GM18499 (cell line): Measurements from ENCODE around the gene LIPA.
"Not testable (repeated sequence)": the region's sequence is repeated elsewhere in the genome, so short reads cannot be mapped to it uniquely, and the experiment has no call there.

Experiments
- ATAC-seq: cut with Tn5 transposase; IDR thresholded peaks from one replicate; pipeline ENCODE4 v1.9.1; 2021; ENCODE audit warnings: moderate number of reproducible peaks; ENCODE audit not compliant: insufficient read depth, unreplicated experiment

The LIPA gene

DNA sequence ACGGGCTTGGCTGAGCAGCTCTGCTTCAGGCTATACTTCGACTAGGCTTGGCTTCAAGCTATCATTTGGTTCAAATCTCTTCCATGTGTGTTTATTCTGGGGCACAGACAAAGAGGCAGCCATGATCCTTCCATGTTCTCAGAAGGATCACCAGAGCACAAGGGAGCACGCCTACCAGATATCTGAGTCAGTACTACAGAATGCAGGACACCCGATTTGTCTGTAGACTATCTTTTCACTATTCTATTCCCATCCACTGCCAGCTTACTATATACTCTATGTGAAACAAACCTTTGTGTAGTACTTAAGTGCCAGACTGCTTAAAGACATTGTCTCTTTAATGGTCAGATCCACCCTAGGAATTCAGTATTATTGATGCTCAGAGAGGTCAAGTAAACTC, 79.6 kb downstream of the LIPA start:
- no peak for ATAC-seq

DNA sequence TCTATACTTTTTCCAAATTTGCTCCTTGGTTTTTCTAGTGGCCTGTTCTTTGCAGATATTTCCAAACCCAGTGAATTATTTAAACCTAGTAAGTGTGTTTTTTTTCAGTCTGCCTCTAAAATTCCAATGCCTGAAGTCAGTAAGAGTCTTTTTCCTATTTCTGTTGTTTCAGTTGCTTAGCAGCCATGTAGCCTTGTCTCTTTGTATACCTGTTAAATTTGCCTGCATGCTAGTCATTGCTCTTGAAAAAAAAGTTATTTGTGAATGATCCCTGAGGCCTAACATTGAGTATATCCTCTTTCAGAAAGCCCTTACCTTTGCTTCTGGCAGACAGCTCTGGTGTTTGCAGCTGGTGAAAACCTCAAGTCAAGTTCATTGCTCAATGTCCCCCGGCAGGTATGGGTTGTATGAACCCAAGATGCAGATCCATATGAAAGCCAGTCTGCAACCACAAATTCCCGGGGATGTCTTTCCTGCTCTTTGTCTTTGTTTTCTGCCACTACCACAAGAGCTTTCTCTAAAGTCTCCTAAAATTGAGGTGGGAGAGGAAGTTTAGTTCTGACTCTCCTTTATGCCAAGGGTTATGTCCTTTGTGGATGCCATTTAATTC, 80.2 kb downstream of the LIPA start:
- no peak for ATAC-seq

DNA sequence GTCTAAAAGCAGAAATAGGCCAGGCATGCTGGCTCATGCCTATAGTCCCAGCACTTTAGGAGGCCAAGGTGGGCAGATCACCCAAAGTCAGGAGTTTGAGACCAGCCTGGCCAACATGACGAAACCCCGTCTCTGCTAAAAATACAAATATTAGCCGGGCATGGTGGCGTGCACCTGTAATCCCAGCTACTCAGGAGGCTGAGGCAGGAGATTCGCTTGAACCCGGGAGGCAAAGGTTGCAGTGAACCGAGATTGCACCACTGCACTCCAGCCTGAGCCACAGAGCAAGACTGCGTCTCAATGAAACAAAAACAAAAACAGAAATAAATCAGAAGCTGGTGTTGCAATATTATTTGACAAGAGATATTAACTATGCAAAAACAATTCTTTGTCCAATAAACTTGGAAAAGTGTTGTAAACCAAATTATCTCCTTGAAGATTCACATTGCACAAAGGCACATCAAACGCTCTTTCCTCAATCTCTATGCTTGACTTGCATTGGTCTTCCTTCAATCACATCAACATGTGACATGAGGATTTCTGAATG, 83.1 kb downstream of the LIPA start:
- not testable (repeated sequence) for ATAC-seq

DNA sequence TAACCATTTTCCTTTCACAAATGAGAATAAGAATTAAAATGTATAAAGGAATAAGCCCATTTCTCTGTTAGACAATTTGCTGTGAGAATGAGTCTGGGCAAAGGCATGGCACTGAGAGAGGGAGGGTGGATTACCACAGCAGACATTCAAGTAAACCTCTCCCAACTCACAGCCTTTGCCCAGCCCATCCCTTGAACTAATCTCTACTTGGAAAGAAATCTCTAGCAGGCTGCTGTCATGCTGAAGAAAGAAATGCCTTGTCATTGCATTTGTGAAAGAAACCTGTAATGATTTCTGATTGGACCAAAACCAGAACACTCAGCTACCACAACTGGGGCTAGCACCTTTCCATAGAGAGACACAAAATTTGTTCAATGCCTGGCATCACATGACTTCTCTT, 83.7 kb downstream of the LIPA start:
- no peak for ATAC-seq

DNA sequence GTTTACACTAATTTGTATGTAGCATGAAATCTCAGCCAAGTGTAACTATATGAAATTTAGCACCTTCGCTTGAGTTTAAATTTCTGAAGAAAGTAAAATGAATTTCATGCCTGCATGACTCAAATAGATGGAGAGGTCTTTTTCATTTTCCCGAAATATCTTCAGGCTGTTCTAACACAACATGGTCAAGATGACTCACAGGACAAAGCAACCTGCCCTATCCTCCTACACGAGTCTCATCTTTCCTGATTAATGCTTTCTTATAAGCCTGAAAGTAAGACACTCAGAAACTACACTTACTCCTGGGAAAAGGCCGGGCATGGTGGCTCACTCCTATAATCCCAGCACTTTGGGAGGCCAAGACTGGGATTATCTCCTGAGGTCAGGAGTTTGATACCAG, 85.7 kb downstream of the LIPA start:
- ATAC-seq = no peak

DNA sequence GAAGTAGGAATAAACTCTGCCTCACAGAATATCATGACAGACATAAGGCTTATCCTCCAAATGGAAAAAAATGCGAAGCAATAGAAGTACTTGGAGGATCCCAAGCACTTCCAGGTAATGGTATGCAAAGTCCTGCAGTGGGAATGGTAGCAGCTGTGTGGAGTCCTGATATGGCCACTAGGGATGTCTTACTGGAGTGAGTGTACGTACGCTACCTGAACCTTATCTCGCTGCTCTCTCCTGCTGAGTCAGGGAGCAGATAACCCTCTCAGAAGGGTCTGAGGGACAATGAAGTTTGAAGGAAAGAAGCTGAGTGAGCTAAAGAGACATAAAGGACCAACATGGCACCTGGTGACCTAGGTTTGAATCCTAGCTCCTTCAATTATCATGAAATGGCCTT, 86.7 kb downstream of the LIPA start:
- ATAC-seq = no peak

DNA sequence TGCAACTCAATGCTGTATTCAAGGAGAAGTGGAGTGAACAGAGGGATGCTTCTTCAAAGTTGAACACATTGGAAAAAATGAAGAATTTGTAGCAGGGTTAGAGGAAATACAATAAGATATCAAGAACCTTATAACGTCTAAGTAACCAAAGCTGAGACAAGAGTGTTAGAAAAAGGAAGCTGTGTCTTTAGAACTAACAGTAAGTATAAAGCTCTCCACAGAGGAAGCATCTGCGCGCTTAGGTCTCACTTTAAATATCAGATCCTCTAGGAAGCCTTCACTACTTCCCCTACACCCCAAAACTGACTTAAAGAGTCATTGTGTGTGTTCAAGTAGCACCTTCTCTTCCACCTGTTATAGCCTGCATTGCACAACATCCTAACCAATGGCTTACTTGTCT, 87.5 kb downstream of the LIPA start:
- peak; percentile 7 for ATAC-seq
